Hematopoietic multipotent progenitor cell (in vitro differentiated cells): Measurements from ENCODE around the gene NUDT8. TPM values are rescaled to one million over a fixed set of nuclear protein-coding genes. Genes with fewer than 3 reads are reported as not detected.
"Not testable (repeated sequence)": the region's sequence is repeated elsewhere in the genome, so short reads cannot be mapped to it uniquely, and the experiment has no call there.

Experiments used
- DNase-seq, 3 donors: peaks; one replicate each; pipeline ENCODE4 v3.0.0-alpha.2; 2011 to 2015; ENCODE audit warnings: low read depth in 2 of 3, low spot score in 2 of 3
- small RNA-seq: library from RNA; depleted of rRNA; stranded (forward); fragments of <200 nt; gene quantifications from one replicate; pipeline ENCODE3, GENCODE V24; 2012
- total RNA-seq: library from RNA; depleted of rRNA; stranded (reverse); fragments of >200 nt; gene quantifications from one replicate; pipeline ENCODE4 v1.2.3, GENCODE V29; 2012

Gene NUDT8
- total RNA-seq, 1 donor: 19.9 TPM

DNA sequence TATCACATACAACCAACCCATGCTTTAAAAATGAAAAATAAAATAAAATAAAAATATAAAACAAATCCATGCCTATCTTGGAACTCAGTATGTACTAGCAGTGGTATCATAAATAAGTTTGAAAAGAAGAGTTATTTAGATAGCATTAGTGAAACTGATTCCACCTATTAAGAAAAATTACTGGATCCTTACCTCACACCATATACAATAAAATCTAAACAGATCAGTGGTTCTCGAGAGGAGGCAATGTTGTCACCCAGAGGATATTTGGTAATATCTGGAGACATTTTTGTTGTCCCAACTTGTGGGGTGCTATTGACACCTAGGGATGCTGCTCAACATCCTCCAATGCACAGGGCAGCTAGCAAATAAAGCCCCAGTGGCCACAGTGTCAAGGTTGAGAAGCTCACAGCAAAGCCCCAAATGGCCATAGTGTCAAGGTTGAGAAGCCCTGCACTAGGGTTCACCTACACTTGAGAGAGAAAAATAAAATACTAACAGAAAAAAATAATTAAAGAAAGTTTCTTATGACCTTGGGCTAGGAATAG is 32.9 kb downstream of the NUDT8 start:
- no peak for DNase-seq

DNA sequence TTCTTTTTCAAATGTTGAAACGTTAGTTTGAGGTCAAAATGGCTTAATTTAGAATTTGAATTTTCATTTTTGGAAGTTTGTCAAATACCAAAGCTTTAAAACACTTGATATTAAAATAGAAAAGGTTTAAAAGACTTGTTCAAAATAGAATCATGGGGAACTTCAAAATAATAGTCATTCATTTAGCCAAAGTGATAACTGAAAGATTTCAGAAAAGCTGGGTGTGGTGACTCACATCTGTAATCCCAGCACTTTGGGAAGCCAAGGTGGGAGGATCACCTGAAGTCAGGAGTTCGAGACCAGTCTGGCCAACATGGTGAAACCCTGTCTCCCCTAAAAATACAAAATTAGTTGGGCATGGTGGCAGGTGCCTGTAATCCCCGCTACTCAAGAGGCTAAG is 35.3 kb downstream of the NUDT8 start:
- DNase-seq: no peak

DNA sequence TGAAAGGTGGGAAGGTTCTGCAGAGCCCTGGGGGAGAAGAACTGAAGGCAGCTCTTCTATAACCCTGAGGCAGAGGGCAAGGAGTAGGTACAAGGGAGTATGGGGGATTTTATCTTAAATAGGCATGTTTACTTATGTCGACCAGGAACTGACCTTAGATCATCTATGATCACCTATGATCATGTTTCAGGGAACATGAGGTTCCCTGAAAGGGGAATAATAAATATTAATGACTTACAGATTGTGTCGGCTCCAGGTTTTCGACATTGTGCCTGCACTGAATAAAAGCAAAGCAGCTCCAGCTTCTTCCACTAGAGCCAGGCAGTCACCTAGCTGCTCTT is 36.2 kb downstream of the NUDT8 start:
- no peak for DNase-seq

DNA sequence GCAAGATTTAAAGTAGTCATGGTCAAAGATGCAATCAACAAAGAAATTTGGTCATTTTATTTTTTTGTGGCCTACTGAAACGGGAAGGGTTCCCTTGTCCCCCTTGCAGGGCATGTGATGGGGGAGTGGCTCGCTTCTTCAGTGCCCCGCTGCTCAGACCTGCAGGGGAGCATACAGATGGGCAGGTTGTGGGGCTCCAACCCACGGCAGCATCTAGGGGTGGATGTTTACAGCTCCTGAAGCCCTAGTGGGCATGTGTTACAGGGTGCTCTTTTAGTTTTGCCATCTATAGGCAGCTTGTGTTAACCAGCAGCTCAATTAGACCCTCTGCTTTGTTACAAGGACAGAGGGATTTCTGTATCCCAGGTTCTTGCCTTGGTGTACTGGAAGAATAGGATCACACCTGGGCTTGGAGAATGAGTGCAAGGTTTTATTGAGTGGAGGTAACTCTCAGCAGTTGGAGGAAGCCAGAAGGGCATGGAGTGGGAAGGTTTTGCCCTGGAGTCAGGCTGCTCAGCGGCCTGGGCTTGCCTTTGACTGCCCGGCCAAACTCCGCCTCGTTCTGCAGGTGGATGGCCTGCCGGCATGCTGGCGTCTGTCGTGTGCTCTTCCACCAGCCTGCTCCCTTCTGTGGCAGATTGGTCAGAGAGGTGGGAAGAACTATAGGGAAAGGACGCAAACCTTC is 36.7 kb downstream of the NUDT8 start:
- no peak for DNase-seq

DNA sequence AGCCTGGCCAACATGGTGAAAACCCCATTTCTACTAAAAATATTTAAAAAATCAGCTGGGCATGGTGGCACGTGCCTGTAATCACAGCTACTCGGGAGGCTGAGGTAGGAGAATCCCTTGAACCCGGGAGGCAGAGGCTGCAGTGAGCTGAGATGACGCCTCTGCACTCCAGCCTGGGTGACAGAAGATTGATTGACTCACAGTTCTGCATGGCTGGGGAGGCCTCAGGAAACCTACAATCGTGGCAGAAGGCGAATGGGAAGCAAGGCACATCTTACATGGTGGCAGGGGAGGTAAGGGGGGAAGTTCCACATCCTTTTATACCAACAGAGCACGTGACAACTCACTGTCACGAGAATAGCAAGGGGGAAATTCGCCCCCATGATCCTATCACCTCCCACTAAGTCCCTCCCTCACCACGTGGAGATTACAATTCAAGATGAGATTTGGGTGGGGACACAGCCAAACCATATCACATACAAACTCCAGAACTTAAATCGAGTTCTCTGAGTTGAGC is 40.8 kb downstream of the NUDT8 start:
- DNase-seq: not testable (repeated sequence)

DNA sequence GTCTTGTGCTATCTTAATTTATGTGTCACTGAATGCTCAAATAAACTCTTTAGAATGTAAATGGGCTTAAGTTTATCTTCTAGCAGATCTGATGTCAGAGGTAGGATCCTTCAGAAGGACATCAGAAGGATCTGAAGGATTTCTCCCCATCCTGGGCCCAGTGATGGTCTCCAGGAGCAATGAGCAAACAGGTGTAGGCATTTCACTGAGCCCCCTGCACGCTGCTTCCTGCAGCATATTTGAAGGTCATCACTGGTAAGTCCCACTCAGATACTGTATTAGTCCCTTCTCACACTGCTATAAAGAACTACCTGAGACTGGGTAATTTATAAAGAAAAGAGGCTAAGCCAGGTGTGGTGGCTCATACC is 41.6 kb downstream of the NUDT8 start:
- no peak for DNase-seq

DNA sequence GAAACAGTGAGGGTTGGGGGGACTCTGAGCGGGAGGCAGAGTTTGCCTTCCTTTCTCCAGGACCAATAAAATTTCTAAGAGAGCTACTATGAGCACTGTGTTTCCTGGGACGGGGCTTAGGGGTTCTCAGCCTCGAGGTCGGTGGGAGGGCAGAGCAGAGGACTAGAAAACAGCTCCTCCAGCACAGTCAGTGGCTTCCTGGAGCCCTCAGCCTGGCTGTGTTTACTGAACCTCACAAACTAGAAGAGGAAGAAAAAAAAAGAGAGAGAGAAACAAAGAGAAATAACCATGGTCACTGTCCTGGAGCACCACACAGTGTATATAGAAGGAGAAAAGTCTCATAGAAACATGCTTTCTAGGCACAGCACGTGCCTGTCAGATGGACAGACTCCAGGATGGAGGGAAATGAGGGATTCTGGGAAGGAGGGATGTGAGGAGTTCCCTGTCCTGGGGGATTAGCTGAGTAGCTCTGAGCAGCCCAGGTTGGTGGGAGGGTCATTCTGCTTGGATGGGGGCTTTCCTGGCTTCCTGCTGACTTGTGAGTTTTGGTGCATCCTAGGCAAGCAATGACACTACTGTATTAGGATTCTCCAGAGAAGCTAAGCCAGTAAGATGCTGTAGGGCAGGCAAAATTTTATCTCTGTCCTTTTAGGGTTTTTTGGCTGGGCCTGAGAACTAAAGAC is 43.0 kb downstream of the NUDT8 start:
- DNase-seq: no peak

DNA sequence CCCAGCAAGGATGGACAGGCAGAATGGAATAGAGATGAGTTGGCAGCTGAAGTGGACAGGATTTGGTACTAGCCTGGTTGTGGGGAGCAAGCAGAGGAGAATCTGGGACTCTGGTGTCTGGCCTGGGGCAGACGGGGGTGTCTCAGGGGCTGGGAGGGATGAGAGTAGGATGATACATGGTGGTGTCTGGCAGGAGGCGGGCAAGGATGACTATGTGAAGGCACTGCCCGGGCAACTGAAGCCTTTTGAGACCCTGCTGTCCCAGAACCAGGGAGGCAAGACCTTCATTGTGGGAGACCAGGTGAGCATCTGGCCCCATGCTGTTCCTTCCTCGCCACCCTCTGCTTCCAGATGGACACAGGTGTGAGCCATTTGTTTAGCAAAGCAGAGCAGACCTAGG is 43.8 kb downstream of the NUDT8 start:
- DNase-seq: no peak

DNA sequence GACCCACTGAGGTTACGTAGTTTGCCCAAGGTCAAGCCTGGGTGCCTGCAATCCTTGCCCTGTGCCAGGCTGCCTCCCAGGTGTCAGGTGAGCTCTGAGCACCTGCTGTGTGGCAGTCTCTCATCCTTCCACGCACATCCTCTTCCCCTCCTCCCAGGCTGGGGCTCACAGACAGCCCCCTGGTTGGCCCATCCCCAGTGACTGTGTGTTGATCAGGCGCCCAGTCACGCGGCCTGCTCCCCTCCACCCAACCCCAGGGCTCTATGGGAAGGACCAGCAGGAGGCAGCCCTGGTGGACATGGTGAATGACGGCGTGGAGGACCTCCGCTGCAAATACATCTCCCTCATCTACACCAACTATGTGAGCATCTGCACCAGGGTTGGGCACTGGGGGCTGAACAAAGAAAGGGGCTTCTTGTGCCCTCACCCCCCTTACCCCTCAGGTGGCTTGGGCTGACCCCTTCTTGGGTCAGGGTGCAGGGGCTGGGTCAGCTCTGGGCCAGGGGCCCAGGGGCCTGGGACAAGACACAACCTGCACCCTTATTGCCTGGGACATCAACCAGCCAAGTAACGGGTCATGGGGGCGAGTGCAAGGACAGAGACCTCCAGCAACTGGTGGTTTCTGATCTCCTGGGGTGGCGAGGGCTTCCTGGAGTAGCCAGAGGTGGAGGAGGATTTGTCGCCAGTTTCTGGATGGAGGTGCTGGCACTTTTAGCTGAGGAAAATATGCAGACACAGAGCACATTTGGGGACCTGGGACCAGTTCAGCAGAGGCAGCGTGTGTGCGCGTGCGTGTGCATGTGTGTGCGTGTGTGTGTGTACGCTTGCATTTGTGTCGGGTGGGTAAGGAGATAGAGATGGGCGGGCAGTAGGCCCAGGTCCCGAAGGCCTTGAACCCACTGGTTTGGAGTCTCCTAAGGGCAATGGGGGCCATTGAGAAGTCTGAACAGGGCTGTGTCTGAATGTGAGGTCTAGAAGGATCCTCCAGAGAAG is 44.6 kb downstream of the NUDT8 start:
- DNase-seq: no peak

DNA sequence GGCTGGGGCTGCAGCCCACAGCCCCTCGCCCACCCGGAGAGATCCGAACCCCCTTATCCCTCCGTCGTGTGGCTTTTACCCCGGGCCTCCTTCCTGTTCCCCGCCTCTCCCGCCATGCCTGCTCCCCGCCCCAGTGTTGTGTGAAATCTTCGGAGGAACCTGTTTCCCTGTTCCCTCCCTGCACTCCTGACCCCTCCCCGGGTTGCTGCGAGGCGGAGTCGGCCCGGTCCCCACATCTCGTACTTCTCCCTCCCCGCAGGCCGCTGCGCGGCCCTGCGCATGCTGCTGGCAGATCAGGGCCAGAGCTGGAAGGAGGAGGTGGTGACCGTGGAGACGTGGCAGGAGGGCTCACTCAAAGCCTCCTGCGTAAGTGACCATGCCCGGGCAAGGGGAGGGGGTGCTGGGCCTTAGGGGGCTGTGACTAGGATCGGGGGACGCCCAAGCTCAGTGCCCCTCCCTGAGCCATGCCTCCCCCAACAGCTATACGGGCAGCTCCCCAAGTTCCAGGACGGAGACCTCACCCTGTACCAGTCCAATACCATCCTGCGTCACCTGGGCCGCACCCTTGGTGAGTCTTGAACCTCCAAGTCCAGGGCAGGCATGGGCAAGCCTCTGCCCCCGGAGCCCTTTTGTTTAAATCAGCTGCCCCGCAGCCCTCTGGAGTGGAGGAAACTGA is 45.4 kb downstream of the NUDT8 start:
- DNase-seq: peak in 2 of 3 donors; percentile 60 to 67

DNA sequence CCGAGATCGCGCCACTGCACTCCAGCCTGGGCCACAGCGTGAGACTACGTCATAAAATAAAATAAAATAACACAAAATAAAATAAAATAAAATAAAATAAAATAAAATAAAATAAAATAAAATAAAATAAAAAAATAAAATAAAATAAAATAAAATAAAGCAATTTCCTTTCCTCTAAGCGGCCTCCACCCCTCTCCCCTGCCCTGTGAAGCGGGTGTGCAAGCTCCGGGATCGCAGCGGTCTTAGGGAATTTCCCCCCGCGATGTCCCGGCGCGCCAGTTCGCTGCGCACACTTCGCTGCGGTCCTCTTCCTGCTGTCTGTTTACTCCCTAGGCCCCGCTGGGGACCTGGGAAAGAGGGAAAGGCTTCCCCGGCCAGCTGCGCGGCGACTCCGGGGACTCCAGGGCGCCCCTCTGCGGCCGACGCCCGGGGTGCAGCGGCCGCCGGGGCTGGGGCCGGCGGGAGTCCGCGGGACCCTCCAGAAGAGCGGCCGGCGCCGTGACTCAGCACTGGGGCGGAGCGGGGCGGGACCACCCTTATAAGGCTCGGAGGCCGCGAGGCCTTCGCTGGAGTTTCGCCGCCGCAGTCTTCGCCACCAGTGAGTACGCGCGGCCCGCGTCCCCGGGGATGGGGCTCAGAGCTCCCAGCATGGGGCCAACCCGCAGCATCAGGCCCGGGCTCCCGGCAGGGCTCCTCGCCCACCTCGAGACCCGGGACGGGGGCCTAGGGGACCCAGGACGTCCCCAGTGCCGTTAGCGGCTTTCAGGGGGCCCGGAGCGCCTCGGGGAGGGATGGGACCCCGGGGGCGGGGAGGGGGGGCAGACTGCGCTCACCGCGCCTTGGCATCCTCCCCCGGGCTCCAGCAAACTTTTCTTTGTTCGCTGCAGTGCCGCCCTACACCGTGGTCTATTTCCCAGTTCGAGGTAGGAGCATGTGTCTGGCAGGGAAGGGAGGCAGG is 46.2 kb downstream of the NUDT8 start, which contains the start of gene GSTP1:
GSTP1 (plus strand) TSS at position 566 of the 958 bp plus-strand sequence; CDS start at position 598, 32 bp downstream.
- DNase-seq: peak; percentile 65 to 92 (median 91)

DNA sequence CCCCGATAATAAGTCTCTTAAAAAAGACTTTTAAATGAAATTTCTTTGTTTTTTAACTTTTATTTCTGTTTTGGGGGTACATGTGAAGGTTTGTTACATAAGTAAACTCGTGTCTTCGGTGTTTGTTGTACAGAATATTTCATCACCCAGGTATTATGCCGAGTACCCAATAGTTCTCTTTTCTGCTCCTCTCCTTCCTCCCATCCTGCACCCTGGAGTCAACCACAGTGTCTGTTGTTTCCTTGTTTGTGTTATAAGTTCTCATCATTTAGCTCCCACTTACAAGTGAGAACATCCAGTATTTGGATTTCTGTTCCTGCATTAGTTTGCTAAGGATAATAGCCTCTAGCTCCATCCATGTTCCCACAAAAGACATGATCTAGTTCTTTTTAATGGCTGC is 47.7 kb downstream of the NUDT8 start:
- DNase-seq: no peak

DNA sequence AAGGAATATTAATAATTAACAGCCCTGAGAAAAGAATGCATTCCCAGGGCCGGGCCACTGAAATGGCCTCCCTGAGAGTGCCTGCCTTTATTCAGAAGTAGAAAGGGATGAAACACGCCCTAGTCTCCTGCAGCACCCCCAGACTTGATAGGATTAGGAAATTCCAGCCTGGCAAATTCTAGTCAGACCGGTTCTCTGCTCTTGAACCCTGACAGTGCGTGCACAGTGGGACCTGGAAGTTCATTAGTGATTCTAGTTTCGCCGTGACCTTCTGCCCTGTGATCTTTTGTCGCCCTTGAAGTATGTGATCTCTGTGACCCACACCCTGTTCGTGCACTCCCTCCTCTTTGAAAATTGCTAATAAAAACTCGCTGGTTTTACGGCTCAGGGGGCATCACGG is 48.3 kb downstream of the NUDT8 start:
- DNase-seq: no peak

DNA sequence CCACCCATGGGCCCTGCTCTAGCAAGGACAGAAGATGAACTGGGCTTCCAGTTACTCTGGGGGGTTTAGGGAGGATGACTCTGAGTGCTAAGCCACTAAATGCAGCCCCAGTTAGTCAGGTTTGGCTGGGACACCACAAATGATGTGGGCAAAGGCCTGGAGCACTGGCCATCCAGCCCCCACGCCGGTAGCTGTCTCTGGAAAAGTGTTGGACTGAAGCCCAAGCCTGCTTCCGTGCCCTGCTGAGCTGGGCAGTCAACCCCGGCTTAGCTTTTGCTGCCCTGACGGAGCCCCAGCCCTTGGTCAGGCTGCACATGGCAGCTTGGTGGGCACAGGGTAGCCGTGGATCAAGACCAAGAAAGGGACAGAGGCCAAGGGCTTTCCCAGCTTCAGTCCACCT is 51.8 kb downstream of the NUDT8 start:
- no peak for DNase-seq

Small RNAs within 50 kb of the gene (small RNA-seq; reads per million reads assigned to genes)
- not detected for gene AP003385.3

Other genes starting within 250 kb of the NUDT8 start
- 28.3 TPM for gene RAD9A, start 238.0 kb downstream of the NUDT8 start, total RNA-seq
- 328 TPM for gene PPP1CA, start 228.1 kb downstream of the NUDT8 start, total RNA-seq
- 73.2 TPM for gene TBC1D10C, start 225.9 kb downstream of the NUDT8 start, total RNA-seq
- gene CARNS1, start 214.3 kb downstream of the NUDT8 start, total RNA-seq: 3.0 TPM
- gene RPS6KB2, start 201.4 kb downstream of the NUDT8 start, total RNA-seq: 63.0 TPM
- 230 TPM for gene PTPRCAP, start 192.3 kb downstream of the NUDT8 start, total RNA-seq
- 120 TPM for gene CORO1B, start 186.5 kb downstream of the NUDT8 start, total RNA-seq
- 0.27 TPM for gene GPR152, start 177.2 kb downstream of the NUDT8 start, total RNA-seq
- 1.6 TPM for gene CABP4, start 174.6 kb downstream of the NUDT8 start, total RNA-seq
- gene TMEM134, start 160.7 kb downstream of the NUDT8 start, total RNA-seq: 30.4 TPM
- 141 TPM for gene AIP, start 146.9 kb downstream of the NUDT8 start, total RNA-seq
- 21.0 TPM for gene PITPNM1, start 124.6 kb downstream of the NUDT8 start, total RNA-seq
- 42.5 TPM for gene CDK2AP2, start 121.8 kb downstream of the NUDT8 start, total RNA-seq
- gene CABP2, start 106.5 kb downstream of the NUDT8 start, total RNA-seq: not detected
- gene GSTP1, start 46.1 kb downstream of the NUDT8 start, total RNA-seq: 593 TPM
- gene NDUFV1, start 23.0 kb downstream of the NUDT8 start, total RNA-seq: 234 TPM
- gene TBX10, start 9.8 kb upstream of the NUDT8 start, total RNA-seq: not detected
- 13.7 TPM for gene ACY3, start 20.8 kb upstream of the NUDT8 start, total RNA-seq
- under 0.01 TPM for gene ALDH3B2, start 44.7 kb upstream of the NUDT8 start, total RNA-seq